Measurements from ENCODE around the gene KCNQ1OT1.

The KCNQ1OT1 gene

DNA sequence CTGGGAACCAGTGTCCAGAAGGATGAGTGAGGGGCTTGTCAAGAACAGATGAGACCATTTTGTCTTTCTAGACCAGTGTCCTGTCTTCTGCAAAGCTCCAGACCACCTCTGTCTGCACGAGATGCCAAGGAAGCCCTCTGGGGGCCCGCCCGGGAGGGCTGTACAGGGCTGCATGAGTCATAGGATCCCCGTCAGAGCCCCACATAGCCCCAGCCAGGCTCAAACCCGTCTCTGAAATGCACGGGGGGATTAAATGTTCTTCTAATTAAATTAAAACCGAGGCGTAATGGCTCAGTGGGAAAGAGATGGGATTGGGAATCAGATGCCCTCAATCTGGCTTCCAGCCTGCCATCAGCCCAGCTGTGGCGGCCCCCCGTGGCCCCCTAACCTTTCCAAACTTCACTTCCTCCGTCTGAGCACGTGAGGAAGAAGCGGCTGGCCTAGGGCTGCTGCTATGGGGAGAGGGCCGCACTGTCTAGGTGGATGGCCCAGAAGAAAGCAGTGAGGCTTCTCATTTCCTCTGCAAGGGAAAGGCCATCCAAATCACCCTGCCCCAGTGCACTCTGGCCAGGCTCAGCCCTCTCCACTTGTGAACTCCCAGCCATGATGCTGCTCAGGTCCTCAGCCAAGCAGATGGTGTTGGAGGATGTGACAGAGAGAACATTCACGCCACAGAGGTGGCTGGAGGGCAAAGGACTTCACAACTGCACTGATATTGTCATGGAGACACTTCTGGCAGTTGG lies 32.8 kb downstream of the KCNQ1OT1 start:
- DNase-seq (ENCODE audit: low read depth): no peak

DNA sequence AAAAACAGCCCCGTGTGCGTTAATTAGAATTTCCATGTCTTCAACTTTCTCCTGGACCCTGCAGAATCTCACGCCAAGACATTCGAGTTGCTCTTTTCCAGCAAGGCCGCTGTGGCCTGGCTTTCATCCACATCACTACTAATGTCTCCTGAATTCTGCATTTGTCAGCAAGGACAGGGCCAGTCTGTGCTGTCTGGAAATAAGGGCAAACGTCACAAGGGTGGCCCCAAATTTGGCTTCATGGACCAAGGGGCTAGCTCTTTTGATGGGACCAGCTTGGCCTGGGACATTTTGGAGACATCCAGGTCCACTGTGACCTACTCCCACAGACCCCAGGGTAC lies 33.4 kb downstream of the KCNQ1OT1 start:
- no peak for DNase-seq (ENCODE audit: low read depth)

DNA sequence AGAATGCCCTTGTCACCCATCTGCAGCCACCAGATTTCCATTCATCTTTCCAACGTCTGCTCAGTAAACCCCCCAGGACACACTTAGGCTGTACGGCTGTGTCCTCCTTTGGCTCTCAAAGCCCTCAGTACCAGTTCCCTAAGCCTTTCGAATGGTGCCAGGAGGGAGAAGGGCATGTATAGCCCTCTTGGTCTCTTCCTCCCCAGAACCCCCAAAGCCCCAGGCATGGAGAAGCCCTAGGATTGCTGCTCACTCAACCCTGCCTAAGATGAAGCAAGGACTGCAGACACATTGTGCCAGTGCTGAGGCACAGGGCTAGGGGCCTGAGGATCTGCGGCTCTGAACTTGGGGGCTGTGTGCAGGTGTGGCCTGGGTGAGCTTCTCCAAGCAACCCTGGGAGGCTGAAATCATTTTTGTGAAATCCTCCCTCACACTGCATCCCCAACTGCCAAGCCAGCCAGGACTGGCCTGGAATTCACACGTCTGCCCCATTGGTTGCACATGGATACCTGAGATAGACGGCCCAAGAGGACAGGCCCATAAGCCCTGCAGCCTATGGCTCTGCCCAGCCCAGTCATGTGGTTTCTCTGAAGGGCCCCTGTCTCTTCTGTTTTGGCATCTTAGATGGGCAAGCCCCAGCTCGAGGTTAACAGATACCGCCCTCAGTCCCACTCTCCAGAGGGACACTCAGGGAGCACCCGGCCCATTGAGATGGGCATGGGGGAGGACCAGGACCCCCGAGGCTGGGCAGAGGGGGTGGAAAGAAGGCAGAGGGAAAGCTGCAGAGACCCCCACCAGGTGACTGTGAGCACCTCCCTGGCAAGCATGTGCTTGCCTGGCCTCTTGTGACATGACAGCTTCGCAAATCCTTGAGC lies 34.0 kb downstream of the KCNQ1OT1 start:
- DNase-seq (ENCODE audit: low read depth): no peak

DNA sequence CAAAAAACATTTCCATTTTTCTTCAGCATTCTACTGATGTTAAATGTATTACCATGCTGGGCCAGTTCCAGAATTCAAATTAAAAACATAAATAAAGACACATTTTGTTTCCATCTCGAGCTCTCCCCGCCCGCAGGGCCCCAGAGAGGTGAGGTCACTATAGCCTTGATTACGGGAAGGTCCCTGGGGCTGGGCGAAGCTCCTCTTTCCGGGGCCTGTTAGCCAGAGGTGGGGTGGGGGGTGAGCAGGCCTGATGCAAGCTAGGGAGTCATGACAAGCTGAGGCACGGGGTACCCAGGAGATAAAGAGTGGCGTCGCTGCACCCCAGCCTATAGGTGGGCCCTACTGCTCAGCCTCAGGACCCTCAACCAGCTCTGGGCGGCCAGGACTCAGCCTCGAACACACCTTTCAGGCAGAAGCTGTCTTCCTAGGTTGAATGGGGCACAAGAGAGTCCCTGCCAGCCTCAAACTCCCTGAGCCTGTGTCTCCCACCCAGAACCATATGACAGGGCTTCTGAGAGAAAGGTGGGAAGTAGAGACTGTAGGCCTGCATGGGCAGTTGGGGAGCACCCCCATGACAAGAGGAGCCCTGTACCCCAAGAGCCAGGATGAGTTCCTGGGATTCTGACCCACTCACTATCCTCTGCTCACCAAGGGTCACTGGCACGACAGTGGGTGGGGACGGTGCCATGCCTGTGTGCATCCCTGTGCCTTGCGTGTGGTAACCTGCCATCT lies 34.8 kb downstream of the KCNQ1OT1 start:
- DNase-seq (ENCODE audit: low read depth): no peak

DNA sequence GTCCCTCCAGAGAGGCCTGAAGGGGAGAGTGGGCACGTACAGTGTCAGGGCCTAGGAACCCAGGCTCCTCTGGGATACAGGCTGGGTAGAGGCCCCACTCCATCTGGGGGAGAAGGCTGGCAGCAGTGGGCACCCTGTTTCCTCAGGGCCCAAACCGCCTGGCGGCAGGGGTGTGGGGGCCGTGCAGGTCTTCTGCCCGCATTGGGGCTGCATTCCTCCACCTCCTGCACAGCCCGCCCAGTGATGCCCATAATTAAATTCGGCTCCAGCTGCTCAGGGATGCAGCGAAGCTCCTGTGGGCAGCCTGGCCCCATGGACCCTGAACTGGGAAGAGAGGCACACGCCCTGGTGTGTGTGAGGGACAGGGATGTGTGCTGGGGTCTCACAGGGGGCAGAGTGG lies 35.4 kb downstream of the KCNQ1OT1 start:
- DNase-seq (ENCODE audit: low read depth): no peak

DNA sequence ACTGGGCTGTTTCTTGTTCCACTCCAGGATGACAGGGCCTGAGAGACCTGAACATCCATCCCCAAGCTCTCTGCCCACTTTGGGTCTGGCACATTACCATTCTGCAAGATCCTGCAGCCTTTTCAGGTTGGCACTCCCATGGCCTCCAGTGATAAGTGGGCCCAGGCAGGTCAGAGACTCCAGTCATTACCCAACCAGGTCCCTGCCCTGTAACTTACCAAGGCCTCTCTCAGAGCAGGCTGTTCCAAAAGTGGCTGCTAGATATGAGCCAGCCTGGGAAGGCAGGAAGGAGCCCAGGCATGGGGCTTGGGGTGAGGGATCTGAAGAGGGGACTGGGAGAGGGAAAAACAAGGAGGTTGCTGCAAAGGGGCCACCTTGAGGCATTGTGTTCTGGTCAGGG lies 35.9 kb downstream of the KCNQ1OT1 start:
- DNase-seq (ENCODE audit: low read depth): no peak

DNA sequence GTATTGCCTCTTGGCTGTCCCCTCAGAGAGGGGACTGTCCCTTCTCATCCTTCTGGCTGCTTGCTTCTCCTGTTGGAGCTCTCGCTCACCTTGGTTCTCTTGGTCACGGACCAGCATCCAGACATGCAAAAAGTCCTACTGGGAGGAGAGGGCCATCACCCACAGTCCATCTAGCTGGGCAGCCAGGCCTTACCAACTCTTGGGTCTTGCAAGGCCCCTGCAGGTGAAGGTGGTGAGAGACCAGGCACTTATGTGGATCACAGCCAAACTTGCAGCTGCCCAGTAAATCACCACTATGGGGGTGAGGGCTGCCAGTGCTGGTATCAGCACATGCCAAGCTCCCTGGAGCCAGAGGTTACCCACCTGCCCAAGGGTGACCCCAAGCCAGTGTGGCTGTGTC lies 36.3 kb downstream of the KCNQ1OT1 start:
- DNase-seq (ENCODE audit: low read depth): no peak

DNA sequence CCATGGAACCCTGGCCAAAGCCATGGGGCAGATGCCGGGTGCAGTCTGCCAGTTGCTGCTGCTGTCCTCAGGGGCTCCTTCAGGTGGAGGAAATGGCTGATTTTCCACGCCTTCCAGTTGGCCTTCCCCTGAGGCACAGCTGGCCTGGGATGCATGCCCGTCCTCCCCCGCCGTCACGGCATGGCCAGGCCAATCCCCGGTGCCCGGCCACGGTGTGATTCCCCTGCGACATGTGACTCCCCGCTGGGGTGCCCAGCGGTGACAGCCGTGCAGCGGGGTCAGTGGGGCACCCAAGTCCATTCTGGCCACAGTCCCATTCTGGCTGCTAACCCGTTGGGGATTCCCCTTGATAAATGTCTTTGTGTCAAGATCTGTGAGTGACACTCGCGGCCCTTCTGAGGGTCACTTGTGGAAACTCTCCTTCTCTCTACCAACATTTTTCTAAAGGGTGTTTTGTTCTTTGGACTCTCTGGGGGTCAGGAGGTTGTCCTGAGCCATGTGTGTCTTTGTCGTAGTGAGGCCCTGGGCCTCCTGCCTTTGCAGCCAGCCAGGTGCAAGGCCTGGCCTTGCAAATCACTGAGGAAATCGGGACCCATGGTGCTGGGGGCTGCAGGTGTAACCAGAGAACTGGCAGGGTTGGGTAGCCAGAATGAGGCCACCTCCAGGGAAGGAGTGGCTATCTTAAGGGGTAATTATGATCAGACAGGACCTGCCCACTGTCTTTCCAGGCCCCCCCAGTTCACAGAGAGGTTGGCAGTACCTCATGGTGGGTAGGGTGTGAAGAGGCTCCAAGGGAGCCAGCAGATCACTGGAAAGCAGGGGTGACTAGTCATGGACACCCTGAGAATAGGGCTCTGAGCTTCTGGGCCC lies 37.1 kb downstream of the KCNQ1OT1 start:
- no peak for DNase-seq (ENCODE audit: low read depth)

DNA sequence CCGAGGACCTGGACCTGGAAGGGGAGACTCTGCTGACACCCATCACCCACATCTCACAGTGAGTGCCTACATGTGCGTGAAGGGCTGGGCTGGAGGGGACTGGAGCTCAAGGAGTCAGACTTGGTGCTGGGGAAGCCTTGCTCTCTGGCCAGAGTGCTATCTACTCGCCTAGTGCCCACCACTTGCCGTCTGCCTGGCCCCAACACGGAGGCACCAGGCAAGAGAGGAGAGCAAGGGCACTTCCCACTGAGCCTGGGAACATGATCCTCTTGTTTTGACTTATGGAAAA lies 37.8 kb downstream of the KCNQ1OT1 start:
- no peak for DNase-seq (ENCODE audit: low read depth)

DNA sequence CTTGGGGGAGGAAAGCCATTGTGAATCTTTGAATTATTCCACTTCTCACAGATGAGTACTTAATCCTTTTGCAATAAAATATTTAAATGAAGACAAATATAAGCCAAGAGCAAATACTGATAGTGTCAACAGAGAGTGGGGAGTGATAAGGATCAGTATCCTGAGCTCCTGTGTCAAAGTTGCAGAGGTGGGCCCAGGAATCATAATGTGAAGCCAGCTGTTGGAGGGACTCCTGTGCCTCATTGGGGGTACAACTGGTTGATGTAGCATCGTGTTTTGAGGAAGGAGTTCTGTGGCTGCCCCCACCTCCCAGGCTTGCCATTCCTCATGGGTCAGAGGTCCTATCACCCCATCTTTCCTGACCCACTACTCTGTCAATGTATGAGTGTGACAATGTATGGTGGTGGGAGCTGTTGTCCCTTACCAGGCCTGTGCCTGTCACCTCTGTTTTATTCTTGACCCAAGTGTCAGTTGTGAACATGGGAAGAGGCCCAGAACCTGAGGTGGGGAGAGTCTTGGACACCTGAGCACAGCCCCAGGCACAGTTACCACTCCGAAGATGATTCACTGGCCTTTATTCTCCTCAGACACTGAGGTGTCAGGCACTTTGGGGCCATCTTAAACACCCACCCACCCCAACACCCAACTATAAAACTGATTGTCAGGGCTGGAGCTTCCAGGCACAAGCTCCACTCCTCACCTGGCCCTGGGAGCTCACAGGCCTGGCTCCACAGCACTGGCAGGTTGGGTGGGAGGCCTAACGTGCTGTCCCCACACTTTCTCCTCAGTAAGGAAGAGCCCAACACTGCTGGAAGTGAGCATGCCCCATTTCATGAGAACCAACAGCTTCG lies 38.4 kb downstream of the KCNQ1OT1 start:
- DNase-seq (ENCODE audit: low read depth): no peak

DNA sequence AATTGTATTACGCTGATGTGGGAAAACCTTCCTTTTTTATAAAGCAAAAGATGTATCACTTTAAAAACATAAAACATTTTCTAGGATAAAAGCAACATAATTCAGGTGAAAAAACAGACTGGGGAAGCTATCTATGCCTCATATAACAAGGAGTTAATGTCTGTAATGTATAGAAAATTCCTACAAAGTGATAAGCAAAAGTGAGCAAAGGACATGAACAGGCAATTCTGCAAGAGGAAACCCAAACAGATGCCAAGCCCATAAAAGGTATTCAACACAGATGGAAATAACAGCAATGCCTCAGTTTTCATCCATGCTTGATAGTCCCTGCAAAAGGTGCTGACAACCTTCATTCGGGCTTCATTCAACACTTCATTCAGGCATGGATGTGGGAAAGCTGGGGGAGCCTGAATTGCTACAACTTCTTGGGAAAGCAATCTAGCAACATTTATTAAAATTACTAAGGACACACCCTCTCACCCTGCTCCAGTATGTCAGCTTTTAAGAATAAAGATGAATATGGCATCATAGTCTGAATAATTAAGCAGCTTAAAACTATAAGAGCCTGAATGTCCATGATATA lies 39.3 kb downstream of the KCNQ1OT1 start:
- DNase-seq (ENCODE audit: low read depth): no peak

DNA sequence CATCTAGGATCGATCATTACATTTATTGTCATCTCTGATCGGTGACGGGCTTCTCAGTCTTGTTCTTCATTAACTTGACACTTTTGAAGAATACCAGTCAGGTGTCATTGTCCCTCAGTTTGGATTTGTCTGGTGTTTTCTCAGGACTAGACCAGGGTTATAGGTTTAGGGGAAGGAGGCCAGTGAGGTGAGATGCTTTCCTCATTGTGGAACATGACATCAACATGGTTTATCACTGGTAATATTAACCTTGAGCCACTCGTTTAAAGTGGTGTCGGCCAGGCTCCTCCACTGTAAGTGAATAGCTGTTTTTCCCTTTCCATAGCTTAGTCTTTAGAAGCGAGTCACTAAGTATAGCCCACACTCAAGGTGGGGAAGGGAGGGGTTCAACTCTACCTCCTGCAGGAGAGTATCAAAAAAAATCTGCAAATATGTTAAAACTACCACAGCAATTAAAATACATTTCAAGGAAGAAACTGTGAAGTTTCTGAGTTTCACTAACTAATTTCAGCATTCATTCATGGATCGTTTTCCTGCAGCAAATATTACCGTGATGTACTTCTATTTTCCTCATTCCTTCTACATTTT lies 42.0 kb downstream of the KCNQ1OT1 start:
- no peak for DNase-seq (ENCODE audit: low read depth)

DNA sequence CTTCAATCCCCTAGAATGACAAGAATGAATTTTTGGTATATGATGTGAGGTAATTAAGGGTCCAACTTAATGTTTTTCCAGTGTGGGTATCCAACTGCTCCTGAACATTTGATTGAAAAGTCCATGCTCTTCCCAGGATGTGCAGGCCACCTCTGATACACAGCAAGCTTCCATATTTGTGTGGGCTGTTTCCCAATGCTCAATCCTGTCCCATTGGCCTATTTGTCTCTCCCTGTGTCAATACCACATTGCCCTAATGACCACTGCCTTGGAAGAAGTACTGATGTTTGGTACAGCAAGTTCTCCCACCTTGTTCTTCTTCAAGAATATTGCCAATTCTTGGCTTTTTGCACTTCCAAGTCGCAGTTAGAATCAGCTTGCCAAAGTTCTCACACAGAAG lies 42.9 kb downstream of the KCNQ1OT1 start:
- DNase-seq (ENCODE audit: low read depth): no peak

DNA sequence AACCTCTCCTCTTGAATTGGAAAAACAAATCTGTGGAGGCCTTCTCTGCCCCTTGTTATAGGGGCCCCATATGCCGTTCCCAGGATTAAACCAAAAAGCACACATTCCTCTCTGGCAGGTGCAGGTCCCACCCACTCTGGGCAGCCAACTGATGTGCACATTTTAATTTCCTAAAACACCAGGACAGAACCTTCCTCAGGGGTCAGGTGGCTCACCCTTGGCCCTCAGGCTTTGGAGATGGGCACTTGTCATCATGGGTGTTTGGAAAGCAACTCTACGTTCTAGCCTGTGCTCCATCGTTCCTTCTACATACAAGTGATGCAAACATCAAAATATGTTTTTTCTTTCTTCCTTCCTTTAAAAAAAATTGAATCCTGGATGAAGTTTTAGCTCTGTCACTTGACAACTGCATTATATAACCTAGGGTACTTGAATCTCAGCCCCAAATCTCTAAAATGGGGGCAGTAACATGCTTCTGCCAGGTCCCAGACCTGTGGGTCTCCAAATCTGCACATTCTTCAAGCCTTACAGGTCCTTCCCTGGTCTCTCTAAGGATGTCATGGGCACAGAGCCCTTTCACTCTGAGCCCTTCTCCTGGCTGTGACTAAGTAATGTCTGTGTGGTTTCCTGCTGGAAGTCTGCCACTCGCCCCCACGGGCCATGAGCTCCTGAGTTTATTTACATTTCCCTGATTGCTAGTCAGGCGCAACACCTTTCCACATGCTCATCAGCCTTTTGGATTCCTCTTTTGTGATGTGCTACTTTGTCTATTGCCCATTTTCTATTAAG lies 43.8 kb downstream of the KCNQ1OT1 start:
- peak; percentile 19 for DNase-seq (ENCODE audit: low read depth)

DNA sequence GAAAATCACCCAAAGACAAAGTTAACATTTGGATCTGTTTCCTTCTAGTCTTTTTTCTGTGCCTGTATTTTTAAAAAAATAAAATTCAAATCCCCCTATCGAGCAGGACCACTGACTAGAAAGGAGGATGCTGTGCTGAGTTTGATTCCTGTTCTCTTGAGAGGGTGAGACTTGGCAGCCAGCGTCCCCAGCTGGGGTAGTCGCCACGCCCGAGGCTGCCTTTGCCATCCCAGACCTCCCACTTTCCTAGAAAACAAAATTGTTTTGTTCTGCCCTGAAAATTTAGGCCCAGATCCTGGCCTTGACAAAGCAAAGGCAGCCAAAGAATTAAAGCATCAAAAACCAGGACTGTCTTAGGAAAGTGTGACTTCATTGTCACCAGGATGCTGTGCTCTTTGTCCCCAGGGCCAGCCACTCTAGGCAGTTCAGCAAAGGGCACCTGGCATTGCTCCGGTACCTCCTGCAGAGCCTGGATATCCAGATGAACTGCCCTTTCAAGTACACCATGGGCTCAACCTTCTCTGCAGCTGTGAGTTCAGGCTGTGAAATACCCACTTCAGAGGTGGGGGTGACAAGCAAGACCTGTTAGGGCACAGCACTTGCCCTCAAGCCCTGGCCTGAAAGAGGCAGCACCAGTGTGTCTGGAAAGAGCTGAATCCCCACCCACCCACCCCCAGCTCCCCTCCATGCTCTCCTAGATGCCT lies 44.6 kb downstream of the KCNQ1OT1 start:
- DNase-seq (ENCODE audit: low read depth): no peak

DNA sequence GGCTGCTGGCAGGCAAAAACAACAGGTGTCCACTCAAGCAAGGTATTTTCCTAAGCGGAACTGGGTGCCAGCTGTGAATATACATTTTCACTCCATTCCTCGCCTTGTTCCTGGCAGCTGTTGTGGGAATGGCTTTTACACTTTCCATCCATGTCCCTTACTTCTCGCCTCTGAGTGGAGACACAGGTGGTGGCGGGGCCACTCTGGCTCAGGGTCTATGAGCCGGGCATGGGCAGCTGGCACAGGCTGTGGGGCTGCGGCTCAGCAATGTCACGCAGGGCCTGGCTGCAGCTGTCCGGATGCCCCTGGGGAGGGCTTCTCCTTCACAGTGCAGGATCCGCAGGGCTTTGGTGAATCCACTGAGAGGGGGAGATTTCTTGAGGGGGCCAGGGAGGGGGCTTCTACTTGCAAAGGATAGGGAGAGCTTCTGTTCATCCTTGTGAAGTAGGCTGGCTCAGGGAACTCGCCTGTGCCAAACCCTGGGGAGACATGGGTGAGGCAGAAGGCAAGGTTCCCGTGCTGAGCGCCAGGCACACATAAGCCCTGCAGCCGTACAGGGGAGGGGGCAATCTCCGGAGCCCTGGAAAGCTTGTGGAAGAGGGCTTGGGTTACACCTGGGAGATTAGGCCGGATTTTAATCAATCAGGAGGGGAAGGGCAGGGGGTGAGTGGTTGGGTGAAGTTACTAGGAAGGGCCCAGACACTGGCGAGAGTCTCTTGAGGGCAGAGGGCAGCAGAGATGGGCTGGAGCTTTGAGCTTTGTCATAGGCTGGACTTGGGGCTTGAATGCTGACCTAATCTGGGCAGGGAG lies 45.7 kb downstream of the KCNQ1OT1 start:
- no peak for DNase-seq (ENCODE audit: low read depth)

DNA sequence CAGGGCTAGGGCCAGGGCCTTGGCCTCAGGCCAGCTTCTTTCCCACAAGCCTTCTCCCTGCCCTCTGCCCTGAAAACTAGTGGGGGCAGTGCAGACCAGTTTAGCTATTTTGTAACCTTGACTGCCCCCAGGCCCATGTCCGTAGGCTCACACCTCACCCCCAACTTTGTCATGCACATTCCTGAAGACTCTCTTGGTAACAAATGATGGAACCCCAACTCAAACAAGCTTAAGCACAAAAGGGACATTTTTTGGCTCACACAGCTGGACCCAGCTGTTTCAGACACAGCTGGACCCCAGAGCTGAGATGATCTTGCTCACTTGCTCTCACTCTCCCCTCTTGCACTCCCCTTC lies 46.6 kb downstream of the KCNQ1OT1 start:
- DNase-seq (ENCODE audit: low read depth): no peak

Measured in non-pigmented ciliary epithelial cell (primary cell).